ENCODE data around the gene IQCH.
"Not testable (repeated sequence)": the region's sequence is repeated elsewhere in the genome, so short reads cannot be mapped to it uniquely, and the experiment has no call there.

IQCH gene

GRCh38 chr15:67248011-67248505 is 6.5 kb upstream of the IQCH start:
- DNase-seq = no peak

GRCh38 chr15:67249830-67250229 is 4.8 kb upstream of the IQCH start:
- no peak for DNase-seq

- no peak for DNase-seq
These were observed 3.3 kb upstream of the IQCH start for GRCh38 chr15:67251318-67251717.

- no peak for DNase-seq
These were observed 1.5 kb upstream of the IQCH start for GRCh38 chr15:67253101-67253500.

- DNase-seq = no peak
These were observed 893 bp upstream of the IQCH start for GRCh38 chr15:67253549-67254237.

- DNase-seq = no peak
These were observed 1.5 kb downstream of the IQCH start for GRCh38 chr15:67256051-67256450.

- DNase-seq = not testable (repeated sequence)
These were observed 3.8 kb downstream of the IQCH start for GRCh38 chr15:67258412-67258811.

GRCh38 chr15:67259379-67259778 is 4.8 kb downstream of the IQCH start:
- DNase-seq = no peak

- no peak for DNase-seq
These were observed 5.2 kb downstream of the IQCH start for GRCh38 chr15:67259806-67260205.

GRCh38 chr15:67266870-67267269 is 12.3 kb downstream of the IQCH start:
- DNase-seq = no peak

GRCh38 chr15:67267440-67267839 is 12.9 kb downstream of the IQCH start:
- no peak for DNase-seq

GRCh38 chr15:67267951-67268941 is 13.7 kb downstream of the IQCH start:
- DNase-seq = no peak

GRCh38 chr15:67274236-67274635 is 19.6 kb downstream of the IQCH start:
- DNase-seq = no peak

- DNase-seq = no peak
These were observed 22.1 kb downstream of the IQCH start for GRCh38 chr15:67276666-67277065.

- no peak for DNase-seq
These were observed 25.6 kb downstream of the IQCH start for GRCh38 chr15:67280217-67280616.

- no peak for DNase-seq
These were observed 27.1 kb downstream of the IQCH start for GRCh38 chr15:67281714-67282113.

- DNase-seq = not testable (repeated sequence)
These were observed 31.0 kb downstream of the IQCH start for GRCh38 chr15:67285625-67286024.

- DNase-seq = not testable (repeated sequence)
These were observed 31.8 kb downstream of the IQCH start for GRCh38 chr15:67286400-67286799.

GRCh38 chr15:67290319-67290718 is 35.7 kb downstream of the IQCH start:
- no peak for DNase-seq

GRCh38 chr15:67296188-67296587 is 41.6 kb downstream of the IQCH start:
- DNase-seq = no peak

- DNase-seq = no peak
These were observed 42.1 kb downstream of the IQCH start for GRCh38 chr15:67296684-67297083.

- DNase-seq = no peak
These were observed 45.9 kb downstream of the IQCH start for GRCh38 chr15:67300266-67301025.
